Measurements from ENCODE around the gene KCTD5.

DNA sequence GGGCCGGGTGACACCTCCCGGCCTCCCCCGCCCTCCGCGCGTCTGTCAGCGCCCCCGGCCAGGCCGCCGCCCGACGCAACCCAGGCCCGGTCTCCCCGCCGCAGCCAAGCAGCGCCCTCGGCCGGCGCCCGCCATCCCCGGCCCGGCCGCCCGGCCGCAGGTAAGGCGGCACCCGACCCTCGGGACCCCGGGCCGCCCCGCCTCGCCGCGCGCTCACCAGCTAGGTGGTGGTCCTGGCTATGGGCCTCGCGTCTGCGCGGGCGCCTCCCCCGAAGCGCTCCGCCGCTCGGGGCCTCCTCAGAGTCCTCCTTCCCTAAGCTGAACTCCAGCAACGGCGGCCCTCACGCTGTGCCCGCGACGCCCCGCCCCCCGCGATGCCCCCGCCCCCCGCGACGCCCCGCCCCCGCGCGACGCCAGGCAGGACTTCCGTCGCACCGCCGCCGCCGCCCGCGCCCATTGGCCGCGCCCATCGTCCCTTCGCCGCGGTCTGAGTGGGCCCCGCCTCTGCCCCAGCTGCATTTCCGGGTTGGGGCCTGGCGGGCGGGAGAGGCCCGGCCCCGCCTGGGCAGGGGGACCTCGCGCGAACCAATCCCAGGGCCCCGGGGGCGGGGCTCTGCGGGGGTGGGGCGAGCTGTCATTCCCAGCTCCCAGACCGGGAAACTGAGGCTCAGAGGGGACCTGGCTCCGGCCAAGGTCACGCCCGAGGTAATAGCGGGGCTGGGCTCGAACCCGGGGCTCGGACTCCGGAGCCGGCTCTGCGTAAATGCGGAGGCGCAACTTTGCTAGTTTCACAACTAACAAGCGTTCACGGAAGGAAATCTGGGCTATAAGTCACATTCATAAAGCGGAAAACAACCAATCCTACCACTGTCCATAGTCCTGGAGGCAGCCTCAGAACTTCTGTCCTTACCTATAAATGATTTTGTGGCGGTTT lies 9.0 kb upstream of the KCTD5 start:
- TF ChIP-seq, protein P1, sequence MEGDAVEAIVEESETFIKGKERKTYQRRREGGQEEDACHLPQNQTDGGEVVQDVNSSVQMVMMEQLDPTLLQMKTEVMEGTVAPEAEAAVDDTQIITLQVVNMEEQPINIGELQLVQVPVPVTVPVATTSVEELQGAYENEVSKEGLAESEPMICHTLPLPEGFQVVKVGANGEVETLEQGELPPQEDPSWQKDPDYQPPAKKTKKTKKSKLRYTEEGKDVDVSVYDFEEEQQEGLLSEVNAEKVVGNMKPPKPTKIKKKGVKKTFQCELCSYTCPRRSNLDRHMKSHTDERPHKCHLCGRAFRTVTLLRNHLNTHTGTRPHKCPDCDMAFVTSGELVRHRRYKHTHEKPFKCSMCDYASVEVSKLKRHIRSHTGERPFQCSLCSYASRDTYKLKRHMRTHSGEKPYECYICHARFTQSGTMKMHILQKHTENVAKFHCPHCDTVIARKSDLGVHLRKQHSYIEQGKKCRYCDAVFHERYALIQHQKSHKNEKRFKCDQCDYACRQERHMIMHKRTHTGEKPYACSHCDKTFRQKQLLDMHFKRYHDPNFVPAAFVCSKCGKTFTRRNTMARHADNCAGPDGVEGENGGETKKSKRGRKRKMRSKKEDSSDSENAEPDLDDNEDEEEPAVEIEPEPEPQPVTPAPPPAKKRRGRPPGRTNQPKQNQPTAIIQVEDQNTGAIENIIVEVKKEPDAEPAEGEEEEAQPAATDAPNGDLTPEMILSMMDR (IDR thresholded peaks at IDR 0.05; ENCODE audit: insufficient read depth, low read length, poor library complexity, severe bottlenecking), result no peak
- TF ChIP-seq EZH2phosphoT487 (conservative IDR thresholded peaks at IDR 0.05; ENCODE audit: low read length), result no peak

Data from SU-DHL-6 (cell line).